ENCODE measurements around the gene OR9A4.

Gene OR9A4

GRCh38 chr7:141946796-141947195 is 30.6 kb downstream of the OR9A4 start, which contains the start of gene CLEC5A:
CLEC5A (minus strand) TSS chr7:141946974; CDS start chr7:141946292, 682 bp downstream.
- DNase-seq (ENCODE audit: low read depth in 2 of 2) = no peak

DNA sequence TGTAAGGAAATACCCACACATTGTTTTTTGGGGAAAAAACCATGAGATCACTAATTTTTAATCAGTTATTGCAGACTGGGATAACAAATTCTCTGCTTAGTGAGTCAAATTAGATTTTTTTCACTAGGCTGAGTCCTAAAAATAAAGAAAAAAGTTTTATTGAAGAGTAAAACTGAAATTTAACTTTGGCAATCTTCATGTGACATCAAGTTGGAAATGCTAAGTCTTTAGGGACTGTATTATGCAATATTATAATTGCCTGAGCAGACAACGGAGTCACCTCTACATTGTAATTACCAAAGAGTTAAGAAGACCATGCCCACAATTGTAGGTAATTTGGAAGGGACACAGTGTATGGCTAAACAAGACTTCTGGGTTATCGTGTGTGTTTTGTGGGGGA is 32.8 kb downstream of the OR9A4 start:
- no peak for DNase-seq (ENCODE audit: low read depth in 2 of 2)

GRCh38 chr7:141949451-141949850 is 33.3 kb downstream of the OR9A4 start:
- no peak for DNase-seq (ENCODE audit: low read depth in 2 of 2)

- DNase-seq (ENCODE audit: low read depth in 2 of 2) = no peak
These were observed 33.7 kb downstream of the OR9A4 start for GRCh38 chr7:141949911-141950310.

DNA sequence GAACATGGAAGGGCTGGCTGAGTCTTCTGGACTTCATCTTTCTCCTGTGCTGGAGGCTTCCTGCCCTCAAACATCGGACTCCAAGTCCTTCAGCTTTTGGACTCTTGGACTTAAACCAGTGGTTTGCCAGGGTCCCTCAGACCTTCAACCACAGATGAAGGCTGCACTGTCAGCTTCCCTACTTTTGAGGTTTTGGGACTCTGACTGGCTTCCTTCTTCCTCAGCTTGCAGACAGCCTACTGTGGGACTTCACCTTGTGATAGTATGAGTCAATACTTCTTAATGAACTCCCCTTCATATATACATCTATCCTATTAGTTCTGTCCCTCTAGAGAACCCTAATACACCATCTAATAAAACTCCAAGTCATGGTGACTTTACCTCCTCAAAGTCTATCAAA is 34.6 kb downstream of the OR9A4 start:
- no peak for DNase-seq (ENCODE audit: low read depth in 2 of 2)

DNA sequence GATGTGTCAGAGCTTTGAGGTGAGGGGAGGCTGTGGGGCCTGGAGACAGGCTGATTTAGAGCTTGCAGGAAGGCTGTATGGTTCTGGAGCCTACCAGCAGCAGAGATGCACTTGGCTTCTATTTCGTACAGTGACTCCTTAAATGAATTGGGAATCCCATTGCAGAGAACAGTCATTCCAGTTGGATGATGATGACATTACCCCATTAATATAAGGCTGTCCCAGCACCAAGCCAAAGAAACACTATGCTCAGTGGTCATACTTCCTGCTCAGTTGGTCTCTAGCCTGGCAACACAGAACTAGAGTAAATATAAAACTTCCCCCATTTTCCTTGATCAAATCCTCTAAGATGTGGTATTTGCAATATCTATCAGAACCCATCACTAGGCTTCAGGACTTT is 36.3 kb downstream of the OR9A4 start:
- DNase-seq (ENCODE audit: low read depth in 2 of 2) = no peak

DNA sequence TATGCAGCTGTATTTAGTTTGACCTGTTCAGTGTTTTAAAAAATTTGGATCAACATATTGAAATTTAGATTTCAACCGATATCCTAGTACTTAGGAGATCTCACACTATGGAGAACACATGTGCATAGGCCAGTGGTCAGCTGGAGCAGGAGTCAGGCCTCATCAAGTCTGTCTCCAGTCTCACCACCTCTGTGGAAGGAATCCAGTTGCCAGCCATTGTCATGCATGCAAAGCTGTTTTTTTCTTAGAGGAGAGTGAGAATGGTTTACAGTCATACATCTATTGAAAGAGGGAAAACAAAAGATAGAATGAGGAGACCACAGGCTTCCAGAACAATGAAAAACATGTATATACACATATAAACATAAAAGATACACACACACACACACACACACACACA is 38.1 kb downstream of the OR9A4 start:
- no peak for DNase-seq (ENCODE audit: low read depth in 2 of 2)

DNA sequence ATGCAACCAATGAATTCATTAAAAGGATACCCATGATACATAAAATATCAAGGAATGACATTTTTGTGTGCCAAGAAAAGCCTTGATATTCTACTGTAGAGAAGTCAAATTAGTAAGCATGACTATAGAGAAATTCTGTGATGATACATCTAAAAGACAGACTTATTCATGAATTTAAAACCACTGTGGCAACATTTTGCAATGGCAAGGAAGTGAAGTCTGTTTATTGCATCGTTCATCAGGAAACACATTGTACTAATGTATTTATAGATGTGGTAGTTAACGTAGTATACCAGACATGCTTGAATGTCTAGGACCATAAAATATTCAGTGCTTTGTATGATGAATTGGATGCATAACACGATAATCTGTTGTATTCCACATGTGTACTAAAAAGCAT is 39.9 kb downstream of the OR9A4 start:
- no peak for DNase-seq (ENCODE audit: low read depth in 2 of 2)

DNA sequence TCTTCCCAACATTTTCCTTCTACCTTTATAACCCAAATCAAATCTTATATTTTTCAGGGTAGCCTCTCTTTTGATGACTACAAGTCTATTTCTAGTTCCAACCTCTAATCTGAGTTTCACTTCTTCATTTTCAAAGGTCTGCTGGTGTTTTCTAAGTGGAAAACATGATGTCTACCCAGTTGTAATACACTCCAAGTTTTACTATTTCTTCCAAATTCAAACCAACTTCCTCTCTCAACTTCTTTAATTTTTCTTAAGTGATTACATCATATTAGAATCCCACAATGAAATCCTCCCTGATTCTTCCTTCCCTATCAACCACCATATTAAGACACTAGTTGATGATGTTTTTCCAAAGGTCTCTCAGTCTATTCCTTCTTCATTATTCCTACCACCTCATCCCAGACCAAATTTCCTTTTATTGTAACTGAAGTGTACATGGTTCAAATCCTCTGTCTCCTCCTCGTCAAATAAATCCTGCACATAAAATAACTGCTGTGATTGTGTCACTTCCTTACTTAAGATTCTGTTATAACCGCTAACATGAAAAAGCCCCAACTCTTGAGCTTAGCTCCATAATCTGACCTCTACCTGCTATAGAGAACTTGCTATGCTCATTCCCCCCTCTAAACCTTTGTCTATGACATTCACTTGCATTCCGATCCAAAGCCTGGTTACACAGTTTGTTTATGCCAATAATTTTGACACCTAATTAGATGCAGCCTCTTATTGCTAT is 44.7 kb downstream of the OR9A4 start:
- no peak for DNase-seq (ENCODE audit: low read depth in 2 of 2)

Data from stimulated activated CD8-positive, alpha-beta memory T cell treated with anti-CD3 and anti-CD28 coated beads, Interleukin-2, amount 100 ng/mL, for 48 hours (primary cell).